CD4-positive, alpha-beta memory T cell (primary cell): ENCODE data around the gene PCP4. TPM values are rescaled to one million over a fixed set of nuclear protein-coding genes. Genes with fewer than 3 reads are reported as not detected.

Experiments
- CTCF ChIA-PET: fragments of 350-600 bp; sonication (Branson Sonifier 250); formaldehyde crosslinking; loops from one replicate; lab custom pipeline; 2021; ENCODE audit warnings: inconsistent platforms; ENCODE audit not compliant: partially characterized antibody; lab: Charles Lee
- POLR2A ChIA-PET: fragments of 350-600 bp; sonication (Branson Sonifier 250); formaldehyde crosslinking; loops from one replicate; lab custom pipeline; 2021; ENCODE audit not compliant: partially characterized antibody; lab: Charles Lee
- DNase-seq, 5 donors: peaks; one replicate each; pipeline versions ENCODE4 v3.0.0 to v3.0.0-alpha.2; 2020 to 2022; ENCODE audit warnings: mixed read lengths in 1 of 5
- H3K27ac ChIP-seq: one replicate; pipeline ENCODE4 v1.7.0; 2013; ENCODE audit warnings: low read depth, low read length
- H3K27me3 ChIP-seq: 2 replicates; pipeline ENCODE4 v1.7.0; 2013; ENCODE audit warnings: mild to moderate bottlenecking, low read length, moderate library complexity; ENCODE audit not compliant: insufficient read depth
- H3K36me3 ChIP-seq: 2 replicates; pipeline ENCODE4 v1.7.0; 2013; ENCODE audit warnings: mild to moderate bottlenecking, low read length, moderate library complexity; ENCODE audit not compliant: insufficient read depth
- H3K4me1 ChIP-seq: 2 replicates; pipeline ENCODE4 v1.7.0; 2013; ENCODE audit warnings: mild to moderate bottlenecking, low read length, moderate library complexity; ENCODE audit not compliant: insufficient read depth
- H3K4me3 ChIP-seq, 2 donors: one replicate each; pipeline ENCODE4 v1.7.0; 2013; ENCODE audit warnings: low read length in 2 of 2, mild to moderate bottlenecking in 1 of 2
- H3K9me3 ChIP-seq, 2 donors: one replicate each; pipeline ENCODE4 v1.7.0; 2013; ENCODE audit warnings: low read length in 2 of 2, control low read depth in 1 of 2; ENCODE audit not compliant: control insufficient read depth in 1 of 2
- H3K27ac Mint-ChIP-seq, 7 donors: one replicate each; pipeline ENCODE4 v1.8.0; 2020 to 2021; ENCODE audit warnings: mixed read lengths in 7 of 7, mild to moderate bottlenecking in 6 of 7, inconsistent platforms in 3 of 7, moderate library complexity in 3 of 7
- H3K27me3 Mint-ChIP-seq, 2 donors: one replicate each; pipeline ENCODE4 v1.8.0; 2020 to 2021; ENCODE audit warnings: mixed read lengths in 2 of 2
- H3K36me3 Mint-ChIP-seq, 2 donors: one replicate each; pipeline ENCODE4 v1.8.0; 2020 to 2021; ENCODE audit warnings: mixed read lengths in 2 of 2, inconsistent platforms in 1 of 2, mild to moderate bottlenecking in 1 of 2
- H3K4me1 Mint-ChIP-seq, 4 donors: one replicate each; pipeline ENCODE4 v1.8.0; 2020 to 2021; ENCODE audit warnings: mixed read lengths in 4 of 4, mild to moderate bottlenecking in 1 of 4
- H3K4me3 Mint-ChIP-seq, 8 donors: one replicate each; pipeline ENCODE4 v1.8.0; 2020 to 2021; ENCODE audit warnings: mixed read lengths in 8 of 8, mild to moderate bottlenecking in 7 of 8, moderate library complexity in 6 of 8, inconsistent platforms in 3 of 8
- H3K9me3 Mint-ChIP-seq, 8 donors: one replicate each; pipeline ENCODE4 v1.8.0; 2020 to 2021; ENCODE audit warnings: mixed read lengths in 8 of 8, mild to moderate bottlenecking in 5 of 8, inconsistent platforms in 3 of 8, moderate library complexity in 1 of 8
- intact Hi-C: fragments of 100-400 bp; cut with micrococcal nuclease; formaldehyde crosslinking; loops from one replicate; pipeline ENCODE4 v1.15.1; 2023
- polyA plus RNA-seq, 2 donors: library from polyadenylated mRNA; unstranded; fragments of 300-500 nt; fragmentation: Illumina TruSeq; gene quantifications; one replicate each; pipeline ENCODE4 v1.2.3, GENCODE V29; 2021
- total RNA-seq, 2 experiments: library from RNA; stranded (reverse); gene quantifications; one replicate each; pipeline ENCODE4 v1.2.3, GENCODE V29; 2021

PCP4 gene
- total and polyA plus RNA-seq, 4 experiments from 2014 or later: not detected

DNA sequence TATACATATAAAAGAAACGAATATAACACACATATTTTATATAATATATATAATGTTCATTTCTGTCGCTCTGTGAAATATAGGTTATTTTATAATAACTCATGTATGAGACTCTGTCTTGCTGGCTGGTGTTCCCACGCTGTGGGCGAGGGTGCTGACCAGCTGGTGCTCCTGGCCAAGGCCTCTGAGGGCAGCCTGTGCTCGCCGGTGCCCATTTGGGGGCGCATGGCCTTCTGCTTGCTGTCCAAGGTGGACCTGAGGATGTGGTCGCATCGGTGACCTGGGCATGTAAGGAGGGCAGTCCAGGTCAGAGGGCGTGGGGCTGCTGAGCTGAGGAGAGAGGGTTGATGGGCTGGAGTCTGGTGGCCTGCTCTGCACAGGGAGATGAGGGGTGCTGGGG, 1.1 kb upstream of the PCP4 start:
- CTCF ChIA-PET: no interaction called here
- intact Hi-C loops: no loop called here
- peaks cover 2 to 3% of the 10 kb centered on the region in 2 donors for H3K27me3 Mint-ChIP-seq
- no peak for DNase-seq
- Histone ChIP-seq H3K27me3 (no peaks in the 10 kb centered on the region), H3K4me1 (no peaks in the 10 kb centered on the region), H3K27ac (no peak overlapping the region), H3K36me3 (no peaks in the 10 kb centered on the region), H3K4me3 (no peak overlapping the region), H3K9me3 (no peaks in the 10 kb centered on the region)
- H3K9me3 Mint-ChIP-seq: peaks cover 0 to 7% (median 0%) of the 10 kb centered on the region in 8 donors
- H3K4me1 Mint-ChIP-seq: peaks cover 0 to 3% (median 1%) of the 10 kb centered on the region in 4 donors
- no peaks in the 10 kb centered on the region for H3K36me3 Mint-ChIP-seq
- POLR2A ChIA-PET: no interaction called here
- no peak overlapping the region for H3K27ac Mint-ChIP-seq
- no peak overlapping the region for H3K4me3 Mint-ChIP-seq

DNA sequence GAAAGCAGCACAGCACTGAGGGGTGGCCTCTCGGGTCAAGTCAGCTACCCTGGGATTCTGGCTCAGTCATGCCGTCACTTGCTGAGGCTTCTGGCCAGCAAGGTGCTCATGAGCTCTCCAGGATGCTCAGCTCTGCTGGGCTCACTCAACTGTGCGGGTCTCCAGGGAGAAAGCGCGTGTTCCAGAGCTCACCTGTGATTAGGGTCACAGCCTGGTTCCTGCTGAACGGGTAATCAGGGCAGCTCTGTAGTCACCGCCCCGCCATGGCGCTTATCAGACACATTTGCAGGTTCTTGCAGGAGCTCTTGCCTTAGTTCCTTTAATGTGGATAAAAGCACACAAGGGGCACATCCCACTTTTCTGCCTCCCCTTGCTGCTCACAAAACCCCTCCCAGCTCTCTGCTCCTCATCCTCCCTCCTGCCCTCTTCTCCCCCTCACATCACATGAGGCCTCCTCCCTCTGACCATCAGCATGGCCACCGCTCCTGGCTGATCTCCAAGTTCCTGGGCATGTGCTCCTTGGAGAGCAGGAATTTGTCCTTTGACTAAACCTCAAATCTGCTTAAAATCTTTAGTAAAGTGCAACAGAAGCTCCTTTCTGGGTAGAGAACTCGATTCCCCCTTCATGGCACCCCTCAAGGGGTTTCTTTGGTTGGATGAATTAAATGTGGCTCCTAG, 2.0 kb downstream of the PCP4 start:
- H3K36me3 Mint-ChIP-seq: no peaks in the 10 kb centered on the region
- H3K4me3 Mint-ChIP-seq: no peak overlapping the region
- H3K4me1 Mint-ChIP-seq: peaks cover 0 to 3% (median 1%) of the 10 kb centered on the region in 4 donors
- peaks cover 2 to 3% of the 10 kb centered on the region in 2 donors for H3K27me3 Mint-ChIP-seq
- CTCF ChIA-PET: interaction anchor here (1.2 kb wide), 1 partner anchor 16 kb away, joined by 4 read pairs; no protein-coding TSS in a partner anchor
- peaks cover 0 to 5% (median 0%) of the 10 kb centered on the region in 8 donors for H3K9me3 Mint-ChIP-seq
- no peak overlapping the region for H3K27ac Mint-ChIP-seq
- intact Hi-C loops: no loop called here
- H3K27ac ChIP-seq: no peak overlapping the region
- no peak for DNase-seq
- H3K27me3 ChIP-seq: no peaks in the 10 kb centered on the region
- H3K9me3 ChIP-seq: no peaks in the 10 kb centered on the region
- POLR2A ChIA-PET: no interaction called here
- H3K36me3 ChIP-seq: no peaks in the 10 kb centered on the region
- no peak overlapping the region for H3K4me3 ChIP-seq
- no peaks in the 10 kb centered on the region for H3K4me1 ChIP-seq

DNA sequence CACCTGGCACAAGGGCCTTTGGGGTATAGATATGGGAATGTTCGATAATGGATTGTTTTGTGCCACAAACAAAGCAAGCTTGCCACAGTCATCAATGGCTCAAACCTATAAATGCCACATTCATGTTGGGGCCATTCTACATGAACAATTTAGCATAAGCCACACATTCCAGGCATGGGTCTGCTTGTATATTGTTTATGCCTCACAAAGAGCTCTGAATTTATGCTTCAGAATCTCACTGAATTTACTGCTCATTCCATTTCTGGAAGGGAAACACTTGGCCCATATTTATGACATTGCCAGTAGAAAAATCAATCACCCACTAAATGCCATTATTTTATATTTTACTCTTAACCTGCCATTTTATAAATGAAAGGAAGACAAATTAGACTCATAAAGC, 6.4 kb downstream of the PCP4 start:
- Histone ChIP-seq H3K4me3 (no peak overlapping the region), H3K27ac (no peak overlapping the region), H3K9me3 (no peaks in the 10 kb centered on the region), H3K36me3 (no peaks in the 10 kb centered on the region), H3K27me3 (no peaks in the 10 kb centered on the region), H3K4me1 (no peaks in the 10 kb centered on the region)
- peaks cover 0 to 2% (median under 1%) of the 10 kb centered on the region in 8 donors for H3K9me3 Mint-ChIP-seq
- ChIA-PET POLR2A (no interaction called here), CTCF (no interaction called here)
- H3K4me3 Mint-ChIP-seq: no peak overlapping the region
- H3K4me1 Mint-ChIP-seq: no peaks in the 10 kb centered on the region
- H3K36me3 Mint-ChIP-seq: no peaks in the 10 kb centered on the region
- no peak overlapping the region for H3K27ac Mint-ChIP-seq
- no peak for DNase-seq
- H3K27me3 Mint-ChIP-seq: peaks cover under 1% of the 10 kb centered on the region in 2 donors
- intact Hi-C loops: no loop called here

DNA sequence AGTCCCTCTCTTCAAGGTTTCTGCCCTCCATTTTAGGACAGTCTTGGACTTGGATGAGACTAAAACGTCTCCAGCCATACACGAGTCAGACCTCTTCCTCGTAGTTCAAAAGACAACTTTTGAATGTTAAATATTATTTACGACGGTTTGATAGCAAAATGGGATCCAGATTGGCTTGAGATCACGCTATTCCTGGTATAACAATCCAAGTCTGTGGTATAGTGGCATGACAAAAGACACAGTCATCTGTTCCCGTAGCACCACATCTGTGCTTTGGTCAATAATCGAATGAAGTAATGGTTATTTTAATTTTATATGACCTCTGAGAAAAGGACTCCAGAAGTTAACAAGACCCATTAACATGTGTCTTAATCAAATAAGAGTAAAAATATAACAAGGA, 7.0 kb downstream of the PCP4 start:
- Mint-ChIP-seq H3K36me3 (no peaks in the 10 kb centered on the region), H3K27ac (no peak overlapping the region), H3K4me1 (no peaks in the 10 kb centered on the region), H3K27me3 (no peaks in the 10 kb centered on the region), H3K9me3 (peaks cover 0 to 2% (median 0%) of the 10 kb centered on the region in 8 donors), H3K4me3 (no peak overlapping the region)
- H3K4me1 ChIP-seq: no peaks in the 10 kb centered on the region
- no peaks in the 10 kb centered on the region for H3K27me3 ChIP-seq
- ChIA-PET POLR2A (no interaction called here), CTCF (no interaction called here)
- H3K36me3 ChIP-seq: no peaks in the 10 kb centered on the region
- no peak overlapping the region for H3K27ac ChIP-seq
- H3K9me3 ChIP-seq: no peaks in the 10 kb centered on the region
- DNase-seq: no peak
- intact Hi-C loops: no loop called here
- no peak overlapping the region for H3K4me3 ChIP-seq

- Mint-ChIP-seq H3K4me1 (no peaks in the 10 kb centered on the region), H3K9me3 (peaks cover 0 to 2% (median 0%) of the 10 kb centered on the region in 8 donors), H3K4me3 (no peak overlapping the region), H3K27me3 (no peaks in the 10 kb centered on the region), H3K36me3 (no peaks in the 10 kb centered on the region), H3K27ac (no peak overlapping the region)
- no peaks in the 10 kb centered on the region for H3K27me3 ChIP-seq
- no peak overlapping the region for H3K4me3 ChIP-seq
- H3K27ac ChIP-seq: no peak overlapping the region
- CTCF ChIA-PET: no interaction called here
- intact Hi-C loops: no loop called here
- H3K4me1 ChIP-seq: no peaks in the 10 kb centered on the region
- POLR2A ChIA-PET: no interaction called here
- no peak for DNase-seq
- no peaks in the 10 kb centered on the region for H3K9me3 ChIP-seq
- no peaks in the 10 kb centered on the region for H3K36me3 ChIP-seq
Observed at GRCh38 chr21:39874759-39875158, 7.5 kb downstream of the PCP4 start.

GRCh38 chr21:39881661-39882060, 14.4 kb downstream of the PCP4 start:
- Histone ChIP-seq H3K4me1 (no peaks in the 10 kb centered on the region), H3K9me3 (no peaks in the 10 kb centered on the region), H3K27ac (no peak overlapping the region), H3K27me3 (no peaks in the 10 kb centered on the region), H3K4me3 (no peak overlapping the region), H3K36me3 (no peaks in the 10 kb centered on the region)
- H3K36me3 Mint-ChIP-seq: no peaks in the 10 kb centered on the region
- DNase-seq: no peak
- no peak overlapping the region for H3K27ac Mint-ChIP-seq
- POLR2A ChIA-PET: no interaction called here
- CTCF ChIA-PET: interaction anchor here (1.2 kb wide), 1 partner anchor 14 kb away, joined by 4 read pairs; the partner anchor contains the start of gene PCP4
- H3K4me3 Mint-ChIP-seq: no peak overlapping the region
- H3K27me3 Mint-ChIP-seq: no peaks in the 10 kb centered on the region
- no peaks in the 10 kb centered on the region for H3K4me1 Mint-ChIP-seq
- intact Hi-C loops: no loop called here
- H3K9me3 Mint-ChIP-seq: peaks cover 0 to 2% (median 0%) of the 10 kb centered on the region in 8 donors

DNA sequence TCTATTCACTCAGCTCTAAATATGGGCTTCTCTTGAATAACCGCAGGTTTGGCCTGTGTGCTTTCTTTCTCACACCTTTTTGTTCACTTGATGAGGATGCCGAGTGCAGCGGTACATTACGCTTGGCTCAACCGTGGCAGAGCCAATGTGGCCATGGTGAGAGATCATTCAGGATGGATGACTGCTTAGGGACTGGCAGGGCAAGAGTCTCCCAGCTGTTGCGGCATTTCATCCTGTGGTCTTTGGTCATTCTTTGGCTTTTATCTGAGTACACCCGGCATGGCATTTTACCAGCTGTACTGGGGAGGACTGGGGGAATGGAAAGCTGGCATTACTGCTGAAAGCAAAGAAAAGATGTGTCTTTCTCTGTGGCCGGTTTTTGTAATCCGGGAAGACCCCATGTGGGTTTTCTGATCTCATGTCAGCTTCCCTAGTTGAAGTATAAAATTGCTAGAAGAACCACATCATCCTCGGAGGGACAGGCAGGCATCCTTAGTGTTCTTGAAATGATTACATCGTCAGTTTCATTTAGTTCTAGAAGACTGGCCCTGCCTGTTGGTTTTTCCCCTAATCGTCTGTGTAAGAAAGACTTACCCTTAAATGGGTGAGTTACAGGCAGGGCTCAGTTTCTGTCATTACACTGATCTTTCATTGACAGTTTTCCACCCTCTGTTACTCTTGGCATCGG, 15.1 kb downstream of the PCP4 start:
- no peaks in the 10 kb centered on the region for H3K9me3 ChIP-seq
- intact Hi-C loops: no loop called here
- Mint-ChIP-seq H3K27me3 (no peaks in the 10 kb centered on the region), H3K36me3 (no peaks in the 10 kb centered on the region), H3K4me1 (no peaks in the 10 kb centered on the region), H3K4me3 (no peak overlapping the region), H3K27ac (no peak overlapping the region), H3K9me3 (peaks cover 0 to 2% (median 0%) of the 10 kb centered on the region in 8 donors)
- ChIA-PET CTCF (interaction anchor here (1.2 kb wide), 1 partner anchor 15 kb away, joined by 4 read pairs; the partner anchor contains the start of gene PCP4), POLR2A (no interaction called here)
- no peak overlapping the region for H3K4me3 ChIP-seq
- no peak for DNase-seq
- H3K36me3 ChIP-seq: no peaks in the 10 kb centered on the region
- H3K4me1 ChIP-seq: no peaks in the 10 kb centered on the region
- H3K27me3 ChIP-seq: no peaks in the 10 kb centered on the region
- no peak overlapping the region for H3K27ac ChIP-seq
